LoVo (cell line): ENCODE measurements around the gene ZMYM1.
"Not testable (repeated sequence)": the region's sequence is repeated elsewhere in the genome, so short reads cannot be mapped to it uniquely, and the experiment has no call there.

ENCODE experiments used
- DNase-seq: peaks from one replicate; pipeline ENCODE4 v3.0.0-alpha.2; 2016; ENCODE audit warnings: low spot score

The ZMYM1 gene

GRCh38 chr1:35079003-35079930 is at the start of gene ZMYM1:
Gene ZMYM1, plus strand, starts transcription at chr1:35079385. Its CDS starts 14,603 bp downstream, at chr1:35093988.
- peak; percentile 86 for DNase-seq

- DNase-seq: no peak
These were observed 49.4 kb upstream of the ZMYM1 start for GRCh38 chr1:35029761-35030160.

DNA sequence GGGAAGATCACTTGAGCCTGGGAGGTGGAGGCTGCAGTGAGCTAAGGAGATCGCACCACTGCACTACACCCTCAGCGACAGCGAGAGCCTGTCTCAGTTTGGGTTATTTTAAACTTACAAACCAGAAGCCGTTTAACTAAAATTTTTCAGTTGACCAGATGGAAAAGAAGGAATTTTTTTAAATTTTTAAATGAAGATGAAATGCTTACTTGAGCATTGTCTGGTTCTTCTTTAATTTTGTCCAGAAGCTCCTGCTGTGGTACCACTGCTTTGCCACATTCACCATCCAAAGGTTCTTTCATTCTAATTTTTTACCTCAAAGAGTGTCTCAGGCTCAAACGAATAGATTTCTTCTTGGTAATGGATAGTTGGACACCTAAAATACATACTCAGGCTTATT is 48.8 kb upstream of the ZMYM1 start:
- DNase-seq: no peak

DNA sequence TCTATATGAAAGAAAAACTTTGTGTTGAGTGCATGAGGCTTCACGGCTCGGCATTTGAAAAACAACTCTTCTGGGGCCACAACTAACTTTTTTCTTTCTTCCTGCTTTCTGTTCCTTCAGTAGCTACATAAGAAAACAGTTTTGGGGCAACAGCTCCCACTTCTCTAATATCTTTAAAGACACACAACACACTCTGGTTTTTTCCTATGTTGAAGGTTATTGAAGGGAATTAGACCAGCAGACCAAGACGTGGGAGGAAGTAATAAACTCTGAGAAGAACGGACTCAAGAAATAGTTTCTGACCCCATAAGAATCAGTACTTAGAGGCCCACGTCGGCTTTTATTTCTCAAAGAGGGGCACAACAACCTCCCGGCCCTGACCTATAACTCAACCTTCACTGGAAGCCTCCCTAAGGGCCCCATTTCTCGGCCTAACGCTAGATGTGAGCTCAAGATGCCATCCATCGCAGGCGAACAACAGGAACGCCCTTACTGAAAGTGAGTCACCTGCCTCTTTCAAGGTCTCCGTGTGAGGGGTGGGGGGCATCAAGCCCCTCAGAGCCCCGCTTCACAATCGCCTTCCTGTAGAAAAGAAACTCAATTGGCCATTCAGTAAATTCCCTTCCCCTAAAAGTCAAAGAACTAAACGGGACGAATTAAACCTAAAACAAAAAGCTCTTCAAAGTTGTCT is 48.3 kb upstream of the ZMYM1 start:
- DNase-seq: peak; percentile 47

GRCh38 chr1:35032384-35032739 is 46.8 kb upstream of the ZMYM1 start:
- no peak for DNase-seq

- DNase-seq: no peak
These were observed 45.8 kb upstream of the ZMYM1 start for GRCh38 chr1:35033346-35033745.

GRCh38 chr1:35036621-35037020 is 42.6 kb upstream of the ZMYM1 start:
- no peak for DNase-seq

GRCh38 chr1:35037206-35037605 is 42.0 kb upstream of the ZMYM1 start:
- DNase-seq: no peak

DNA sequence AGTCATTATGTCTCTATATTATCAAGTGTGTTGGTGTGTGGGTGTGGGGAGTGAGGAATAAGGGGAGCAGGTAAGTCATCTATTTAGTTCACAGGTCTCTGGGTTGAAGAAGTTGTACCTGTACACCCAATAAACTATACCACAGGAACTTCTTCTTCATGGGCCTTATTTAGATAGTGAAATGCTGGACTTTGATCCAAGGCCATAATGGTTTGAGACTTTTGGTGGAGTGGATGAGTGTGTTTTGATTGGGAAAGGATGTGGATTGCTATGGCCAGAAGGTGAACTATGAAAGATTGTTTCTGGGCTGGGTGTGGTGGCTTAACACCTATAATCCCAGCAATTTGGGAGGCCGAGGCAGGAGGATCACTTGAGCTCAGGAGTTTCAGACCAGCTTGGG is 40.5 kb upstream of the ZMYM1 start:
- DNase-seq: no peak

GRCh38 chr1:35043498-35043897 is 35.7 kb upstream of the ZMYM1 start:
- DNase-seq: no peak

GRCh38 chr1:35044431-35044830 is 34.8 kb upstream of the ZMYM1 start:
- DNase-seq: no peak

DNA sequence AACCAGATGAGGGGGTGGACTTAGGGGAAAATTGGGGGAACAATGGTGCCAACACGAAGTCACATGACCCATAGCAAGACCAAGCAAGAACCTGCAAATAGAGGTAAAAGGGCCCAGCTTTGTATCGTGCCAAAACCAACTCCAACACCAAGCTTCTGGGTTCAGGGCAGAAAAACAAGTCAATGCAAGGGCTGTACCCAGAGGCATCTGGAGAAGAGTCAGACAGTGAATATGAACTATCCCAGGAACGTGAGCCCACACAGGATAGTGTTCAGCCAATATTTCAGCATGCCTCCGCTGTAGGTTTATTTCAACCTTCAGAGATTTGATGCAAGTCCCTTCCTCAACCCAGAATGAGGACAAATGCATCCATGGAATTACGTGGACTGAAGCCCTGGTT is 32.5 kb upstream of the ZMYM1 start:
- DNase-seq: no peak

- DNase-seq: peak; percentile 29
These were observed 31.9 kb upstream of the ZMYM1 start for GRCh38 chr1:35047188-35047858.

DNA sequence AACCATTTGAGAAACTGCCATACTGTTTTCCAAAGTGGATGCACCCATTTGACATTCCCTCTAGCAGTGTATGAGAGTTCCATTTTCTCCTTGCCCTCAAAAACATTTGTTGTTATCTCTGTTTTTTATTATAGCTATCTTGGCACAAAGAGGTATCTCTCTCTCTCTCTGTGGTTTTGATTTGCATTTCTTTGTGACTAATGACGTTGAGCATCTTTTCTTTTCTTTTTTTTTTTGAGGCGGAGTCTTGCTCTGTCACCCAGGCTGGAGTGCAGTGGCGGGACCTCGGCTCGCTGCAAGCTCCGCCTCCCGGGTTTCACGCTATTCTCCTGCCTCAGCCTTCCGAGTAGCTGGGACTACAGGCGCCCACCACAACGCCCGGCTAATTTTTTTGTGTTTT is 30.1 kb upstream of the ZMYM1 start:
- DNase-seq: no peak

GRCh38 chr1:35053433-35053832 is 25.8 kb upstream of the ZMYM1 start:
- no peak for DNase-seq

- DNase-seq: not testable (repeated sequence)
These were observed 24.9 kb upstream of the ZMYM1 start for GRCh38 chr1:35054282-35054681.

DNA sequence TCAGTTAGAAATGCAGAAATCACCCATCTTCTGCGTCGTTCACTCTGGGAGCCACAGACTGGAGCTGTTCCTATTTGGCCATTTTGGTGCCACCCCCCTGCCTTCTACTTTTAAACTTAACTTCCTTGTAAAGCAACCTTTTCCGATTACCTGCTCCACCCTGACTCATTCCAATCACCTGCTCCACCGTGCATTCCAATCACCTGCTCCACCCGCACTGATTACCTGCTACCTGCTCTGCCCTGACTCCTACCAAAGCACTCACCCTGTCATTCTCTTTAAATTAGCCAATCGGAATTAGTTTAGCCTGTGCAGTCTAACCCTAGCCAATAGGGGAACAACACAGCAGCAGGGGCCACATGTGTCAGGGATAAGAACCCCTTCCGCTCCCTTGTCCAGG is 20.9 kb upstream of the ZMYM1 start:
- not testable (repeated sequence) for DNase-seq

DNA sequence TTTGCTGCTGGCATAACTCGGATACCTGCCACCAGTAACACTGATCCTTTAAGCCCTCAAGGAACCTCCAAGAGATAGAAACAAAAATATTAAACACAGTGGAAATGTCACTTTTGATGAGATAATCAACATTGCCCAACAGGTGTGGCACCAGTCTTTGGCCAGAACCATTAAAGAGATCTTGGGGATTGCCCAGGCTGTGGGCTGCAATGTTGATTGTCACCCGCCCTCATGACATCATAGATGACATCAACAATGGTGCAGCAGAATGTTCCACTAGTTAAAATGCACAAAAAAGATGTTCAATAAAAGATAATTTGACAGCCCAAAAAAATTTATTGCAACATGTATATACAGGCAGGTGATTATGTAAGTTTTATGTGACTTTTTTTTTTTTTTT is 20.2 kb upstream of the ZMYM1 start:
- DNase-seq: no peak

DNA sequence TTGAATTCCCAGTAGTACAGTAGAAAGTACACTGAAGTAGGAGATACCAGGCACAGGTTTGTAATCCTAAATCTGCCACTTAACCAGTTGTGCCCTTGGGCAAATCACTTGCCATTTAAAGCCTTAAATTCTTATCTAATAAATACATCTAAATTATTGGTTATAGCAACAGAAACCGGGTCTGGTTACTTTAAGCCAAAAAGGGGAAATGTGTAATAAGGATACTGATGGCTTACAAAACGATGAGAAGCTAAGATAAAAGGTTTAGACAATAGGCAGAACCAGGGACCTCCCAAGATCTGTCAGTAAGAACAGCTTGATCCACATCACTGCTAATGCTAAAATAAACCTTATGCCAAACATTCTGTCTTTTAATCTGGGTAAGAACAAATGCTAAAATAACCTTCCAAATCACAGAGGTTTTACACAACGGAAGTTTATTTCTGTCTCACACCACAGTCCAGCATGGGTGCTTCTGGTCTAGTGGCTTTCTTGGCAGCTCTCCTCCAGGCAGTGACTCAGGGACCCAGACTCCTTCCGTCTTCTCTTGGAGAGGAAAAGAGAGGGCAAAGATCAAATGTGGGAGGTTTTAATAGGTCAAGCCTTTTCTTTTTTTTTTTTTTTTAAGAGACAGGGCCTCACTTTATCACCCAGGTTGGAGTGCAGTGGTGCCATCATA is 16.5 kb upstream of the ZMYM1 start:
- DNase-seq: peak; percentile 5

- no peak for DNase-seq
These were observed 14.9 kb upstream of the ZMYM1 start for GRCh38 chr1:35064265-35064664.

DNA sequence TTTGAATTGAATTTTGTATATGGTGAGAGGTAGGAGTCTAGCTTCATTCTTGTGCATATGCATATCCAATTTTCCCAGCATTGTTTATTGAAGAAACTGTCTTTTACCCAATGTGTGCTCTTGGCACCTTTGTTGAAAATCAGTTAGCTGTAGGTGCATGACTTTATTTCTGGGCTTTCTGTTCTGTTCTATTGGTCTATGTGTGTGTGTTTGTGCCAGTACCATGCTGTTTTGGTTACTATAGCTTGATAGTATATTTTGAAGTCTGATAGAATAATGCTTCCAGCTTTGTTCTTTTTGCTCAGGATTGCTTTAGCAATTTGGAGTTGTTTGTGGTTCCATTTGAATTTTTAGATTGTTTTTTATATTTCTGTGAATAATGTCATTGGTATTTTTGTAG is 9.4 kb upstream of the ZMYM1 start:
- no peak for DNase-seq

DNA sequence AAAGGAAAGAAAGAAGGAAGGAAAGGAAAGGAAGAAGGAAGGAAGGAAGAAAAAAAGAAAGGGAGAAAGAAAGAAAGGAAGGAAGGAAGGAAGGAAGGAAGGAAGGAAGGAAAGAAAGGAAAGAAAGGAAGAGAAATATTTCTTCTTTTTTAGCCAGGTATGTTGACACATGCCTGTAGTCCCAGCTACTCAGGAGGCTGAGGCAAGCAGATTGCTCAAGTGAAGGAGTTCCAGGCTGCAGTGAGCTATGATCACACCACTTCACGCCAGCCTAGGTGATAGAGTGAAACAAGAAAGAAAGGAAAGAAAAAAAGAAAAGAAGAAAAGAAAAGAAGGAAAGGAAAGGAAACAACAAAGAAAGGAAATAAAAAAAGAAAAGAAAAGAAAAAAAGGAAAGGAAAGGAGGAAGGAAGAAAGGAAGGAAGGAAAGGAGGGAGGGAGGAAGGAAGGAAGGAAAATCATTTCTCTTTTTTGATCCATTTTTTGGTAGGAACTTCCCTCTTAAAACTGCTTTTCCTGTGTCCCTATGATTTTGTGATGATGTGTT is 5.8 kb upstream of the ZMYM1 start:
- DNase-seq: no peak
